Breast epithelium (tissue), 4 donors: ENCODE measurements around the gene CYP27C1. TPM values are rescaled to one million over a fixed set of nuclear protein-coding genes. Genes with fewer than 3 reads are reported as not detected.

Experiments used
- DNase-seq, 2 donors: peaks; one replicate each; pipeline ENCODE4 v3.0.0-alpha.2; 2019; ENCODE audit warnings: low spot score in 2 of 2
- H3K27ac ChIP-seq, 2 donors: fragments of 200-600 bp; sonication (generic) in 1 of 2; one replicate each; pipeline ENCODE4 v1.5.1; 2016 to 2019; ENCODE audit warnings: mild to moderate bottlenecking in 1 of 2
- H3K27me3 ChIP-seq, 2 donors: fragments of 200-600 bp; sonication (generic) in 1 of 2; one replicate each; pipeline versions ENCODE4 v1.5.1 to v1.6.0; 2017 to 2019; ENCODE audit warnings: control low read depth in 1 of 2, mild to moderate bottlenecking in 1 of 2
- H3K36me3 ChIP-seq: fragments of 200-600 bp; one replicate; pipeline ENCODE4 v1.5.1; 2019
- H3K4me1 ChIP-seq, 2 donors: fragments of 200-600 bp; sonication (generic); one replicate each; pipeline ENCODE4 v1.5.1; 2016 to 2019; ENCODE audit warnings: control low read depth in 1 of 2
- H3K4me3 ChIP-seq, 3 donors: fragments of 200-600 bp; sonication (generic); 1 replicate in 2 of 3; 2 replicates in 1 of 3; pipeline ENCODE4 v1.5.1; 2016 to 2019; ENCODE audit warnings: mild to moderate bottlenecking in 3 of 3, moderate library complexity in 2 of 3
- H3K9me3 ChIP-seq, 2 donors: fragments of 200-600 bp; sonication (generic) in 1 of 2; one replicate each; pipeline ENCODE4 v1.5.1; 2016 to 2019; ENCODE audit warnings: control low read depth in 1 of 2
- CTCF ChIP-seq, 3 donors: fragments of 450-650 bp; IDR thresholded peaks; one replicate each; pipeline ENCODE4 v1.5.1; 2016 to 2017; ENCODE audit warnings: antibody characterized with exemption in 3 of 3, mild to moderate bottlenecking in 3 of 3, moderate library complexity in 3 of 3
- POLR2A ChIP-seq: fragments of 450-650 bp; IDR thresholded peaks from one replicate; pipeline ENCODE4 v1.6.1; 2016; ENCODE audit warnings: antibody characterized with exemption, mild to moderate bottlenecking, moderate library complexity
- POLR2AphosphoS5 ChIP-seq, 3 donors: sonication (generic); formaldehyde crosslinking; IDR thresholded peaks; one replicate each; pipeline ENCODE4 v1.6.1; 2017; ENCODE audit warnings: antibody characterized with exemption in 3 of 3
- intact Hi-C: fragments of 100-400 bp; cut with DNase I; formaldehyde crosslinking; loops from one replicate; pipeline ENCODE4 v1.15.1; 2023; ENCODE audit warnings: low total_unique reads
- total RNA-seq, 3 donors: library from RNA; depleted of rRNA; stranded (reverse); fragments of >200 nt; gene quantifications; one replicate each; pipeline ENCODE4 v1.1.0, GENCODE V29; 2016

CYP27C1 gene
- total RNA-seq, 3 donors from 2014 or later = 0.29 to 0.48 (median 0.33) TPM

- Histone ChIP-seq H3K27ac (no peak overlapping the region), H3K4me1 (no peaks in the 10 kb centered on the region), H3K27me3 (no peaks in the 10 kb centered on the region), H3K9me3 (no peaks in the 10 kb centered on the region), H3K36me3 (no peaks in the 10 kb centered on the region), H3K4me3 (no peak overlapping the region)
- no peak for DNase-seq
- intact Hi-C loops = no loop called here
- TF ChIP-seq POLR2AphosphoS5 (IDR thresholded peaks at IDR 0.05) = no peak
- peak in 2 of 3 donors; percentile 26 to 36 for TF ChIP-seq CTCF (IDR thresholded peaks at IDR 0.05)
- no peak for TF ChIP-seq POLR2A
These were observed 22.4 kb downstream of the CYP27C1 start for GRCh38 chr2:127197475-127198385.

DNA sequence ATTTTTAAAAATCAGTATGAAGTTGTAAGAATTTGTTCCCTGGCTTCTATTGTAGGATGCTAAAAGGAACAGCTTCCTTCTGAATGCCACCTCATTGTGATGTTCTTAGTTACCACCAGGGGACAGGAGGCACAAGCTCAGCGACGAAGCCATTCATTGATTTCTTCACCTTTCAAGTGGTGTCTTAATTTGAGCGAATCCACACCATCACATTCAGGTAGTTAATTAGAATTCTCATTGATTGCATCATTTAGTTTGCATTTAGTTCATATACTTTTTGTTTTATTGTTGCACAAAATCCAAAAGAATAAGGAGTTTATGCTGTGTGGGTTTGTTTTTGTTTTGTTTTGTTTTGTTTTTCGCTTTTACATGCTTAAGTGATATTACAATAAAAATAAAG lies 23.1 kb downstream of the CYP27C1 start:
- intact Hi-C loops = no loop called here

GRCh38 chr2:127196549-127196948 lies 23.6 kb downstream of the CYP27C1 start:
- Histone ChIP-seq H3K27ac (no peak overlapping the region), H3K36me3 (no peaks in the 10 kb centered on the region), H3K4me1 (no peaks in the 10 kb centered on the region), H3K27me3 (no peaks in the 10 kb centered on the region), H3K9me3 (no peaks in the 10 kb centered on the region), H3K4me3 (no peak overlapping the region)
- no peak for DNase-seq
- TF ChIP-seq CTCF (IDR thresholded peaks at IDR 0.05) (no peak), POLR2AphosphoS5 (IDR thresholded peaks at IDR 0.05) (no peak), POLR2A (no peak)
- intact Hi-C loops = no loop called here

More for the DNA sequence above, 23.1 kb downstream of the CYP27C1 start:
- no peaks in the 10 kb centered on the region for H3K9me3 ChIP-seq
- H3K27ac ChIP-seq = no peak overlapping the region
- no peaks in the 10 kb centered on the region for H3K27me3 ChIP-seq
- no peaks in the 10 kb centered on the region for H3K4me1 ChIP-seq
- no peak for DNase-seq
- no peak overlapping the region for H3K4me3 ChIP-seq
- no peak for TF ChIP-seq POLR2A
- no peak for TF ChIP-seq POLR2AphosphoS5 (IDR thresholded peaks at IDR 0.05)
- TF ChIP-seq CTCF (IDR thresholded peaks at IDR 0.05) = peak in 2 of 3 donors; percentile 18 to 21
- no peaks in the 10 kb centered on the region for H3K36me3 ChIP-seq

GRCh38 chr2:127195140-127196074 lies 24.7 kb downstream of the CYP27C1 start:
- intact Hi-C loops = no loop called here
- Histone ChIP-seq H3K9me3 (no peaks in the 10 kb centered on the region), H3K36me3 (no peaks in the 10 kb centered on the region), H3K27me3 (no peaks in the 10 kb centered on the region), H3K27ac (no peak overlapping the region), H3K4me1 (no peaks in the 10 kb centered on the region), H3K4me3 (no peak overlapping the region)
- no peak for DNase-seq
- TF ChIP-seq CTCF (IDR thresholded peaks at IDR 0.05) (no peak), POLR2AphosphoS5 (IDR thresholded peaks at IDR 0.05) (no peak), POLR2A (no peak)
